GM19328 (cell line): ENCODE measurements around the gene PPA1.
"Not testable (repeated sequence)": the region's sequence is repeated elsewhere in the genome, so short reads cannot be mapped to it uniquely, and the experiment has no call there.

Source experiments
- ATAC-seq: cut with Tn5 transposase; IDR thresholded peaks from one replicate; pipeline ENCODE4 v1.9.1; 2021; ENCODE audit warnings: mild to moderate bottlenecking, moderate library complexity; ENCODE audit not compliant: unreplicated experiment

Gene PPA1

DNA sequence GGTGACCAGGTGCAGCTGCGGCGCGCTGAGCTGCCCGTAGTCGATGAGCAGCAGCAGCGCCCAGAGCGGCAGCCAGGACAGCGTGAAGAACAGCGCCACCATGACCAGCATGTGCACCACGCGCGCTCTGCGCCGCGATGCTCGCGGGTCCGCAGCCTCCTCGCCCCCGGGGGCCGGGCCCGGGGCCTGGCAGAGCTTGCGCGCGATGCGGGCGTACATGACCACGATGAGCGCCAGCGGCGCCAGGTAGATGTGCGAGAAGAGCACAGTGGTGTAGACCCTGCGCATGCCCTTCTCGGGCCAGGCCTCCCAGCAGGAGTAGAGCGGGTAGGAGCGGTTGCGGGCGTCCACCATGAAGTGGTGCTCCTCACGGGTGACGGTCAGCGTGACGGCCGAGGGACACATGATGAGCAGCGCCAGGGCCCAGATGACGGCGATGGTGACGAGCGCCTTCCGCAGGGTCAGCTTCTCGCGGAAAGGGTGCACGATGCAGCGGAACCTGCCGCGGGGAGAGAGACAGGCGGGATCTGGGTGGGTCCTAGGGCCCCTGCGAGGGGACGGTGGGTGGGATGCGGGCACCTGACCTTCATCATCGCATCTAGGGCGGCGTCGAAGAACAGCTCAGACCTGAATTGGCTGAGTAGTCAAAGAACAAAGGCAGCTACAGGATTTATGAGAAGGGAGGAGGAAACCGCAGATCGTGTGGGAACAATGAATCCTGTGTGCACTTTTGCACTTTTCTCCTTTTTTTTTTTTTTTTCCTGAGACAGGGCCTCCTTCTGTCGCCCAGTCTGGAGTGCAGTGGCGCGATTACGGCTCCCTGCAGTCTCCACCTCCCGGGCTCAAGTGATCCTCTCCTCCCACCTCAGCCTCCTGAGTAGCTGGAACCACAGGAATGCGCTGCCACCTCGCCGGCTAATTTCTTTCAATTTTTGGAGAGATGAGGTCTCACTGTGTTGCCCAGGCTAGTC, 22.4 kb upstream of the PPA1 start:
- no peak for ATAC-seq

DNA sequence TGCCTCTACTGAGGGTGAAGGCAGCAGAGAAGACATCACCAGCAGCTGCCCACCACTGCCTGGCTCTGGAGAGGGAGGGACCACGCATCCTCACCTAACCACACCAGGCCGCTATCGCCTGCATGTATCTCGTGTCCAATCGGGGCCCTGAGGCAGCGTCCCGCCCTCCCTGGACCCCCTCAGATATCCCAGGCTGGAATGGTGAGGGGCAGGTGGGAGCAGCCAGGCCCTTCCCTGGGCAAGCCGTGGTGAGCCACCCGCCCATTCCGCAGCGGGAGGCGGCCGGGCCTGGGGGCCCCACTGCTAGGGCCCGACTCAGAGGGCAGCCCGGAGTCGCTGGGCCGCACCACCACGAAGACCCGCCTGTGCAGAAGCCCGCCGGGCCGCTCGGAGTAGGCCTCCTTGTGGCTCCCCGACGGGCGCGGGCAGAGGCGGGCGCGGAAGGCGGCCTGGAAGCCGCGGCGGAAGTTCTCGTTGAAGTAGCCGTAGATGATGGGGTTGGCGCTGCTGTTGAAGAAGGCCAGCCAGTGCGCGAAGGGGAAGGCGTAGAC, 21.6 kb upstream of the PPA1 start:
- no peak for ATAC-seq

DNA sequence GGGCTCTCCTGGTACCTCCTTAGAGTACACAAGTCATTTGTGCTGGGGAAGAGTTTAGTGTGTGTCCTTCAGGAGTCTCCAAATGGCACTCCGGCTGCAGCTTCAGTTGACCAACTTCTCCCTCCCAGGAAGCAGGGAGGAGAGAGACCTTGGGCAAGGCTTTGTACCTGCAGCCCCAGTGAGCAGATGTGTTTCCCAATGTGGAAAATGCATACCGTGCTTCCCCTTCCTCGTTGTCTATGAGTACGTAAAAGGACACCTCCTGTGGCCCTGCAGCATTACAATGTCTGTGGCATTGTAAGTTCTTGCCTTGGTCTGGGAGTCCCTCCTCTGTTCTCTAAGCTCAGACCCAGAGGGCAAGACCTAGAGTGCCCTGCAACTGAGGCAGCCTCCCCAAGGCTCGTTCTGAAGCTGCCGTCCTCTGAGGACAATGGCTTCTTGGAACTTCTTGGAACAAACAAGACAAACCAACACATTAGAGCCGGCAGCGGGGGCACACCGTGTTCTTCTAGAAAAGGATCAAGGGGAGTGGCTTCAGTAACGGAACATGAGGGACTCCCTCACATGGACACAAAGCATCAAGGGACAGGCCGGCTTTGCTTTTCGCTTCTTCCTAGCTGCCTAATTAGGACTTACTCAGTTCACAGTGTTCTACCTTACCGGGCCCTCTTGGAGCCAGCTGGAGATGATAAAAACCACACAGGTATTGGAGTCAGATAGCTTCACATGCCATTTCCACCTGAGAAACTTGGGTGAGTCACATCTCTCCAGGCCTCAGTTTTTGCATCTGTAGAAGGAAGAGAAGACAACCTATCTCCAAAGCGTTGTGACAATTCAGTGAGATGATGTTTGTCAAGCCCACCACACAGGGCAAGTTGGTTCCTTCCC, 20.9 kb upstream of the PPA1 start:
- no peak for ATAC-seq

DNA sequence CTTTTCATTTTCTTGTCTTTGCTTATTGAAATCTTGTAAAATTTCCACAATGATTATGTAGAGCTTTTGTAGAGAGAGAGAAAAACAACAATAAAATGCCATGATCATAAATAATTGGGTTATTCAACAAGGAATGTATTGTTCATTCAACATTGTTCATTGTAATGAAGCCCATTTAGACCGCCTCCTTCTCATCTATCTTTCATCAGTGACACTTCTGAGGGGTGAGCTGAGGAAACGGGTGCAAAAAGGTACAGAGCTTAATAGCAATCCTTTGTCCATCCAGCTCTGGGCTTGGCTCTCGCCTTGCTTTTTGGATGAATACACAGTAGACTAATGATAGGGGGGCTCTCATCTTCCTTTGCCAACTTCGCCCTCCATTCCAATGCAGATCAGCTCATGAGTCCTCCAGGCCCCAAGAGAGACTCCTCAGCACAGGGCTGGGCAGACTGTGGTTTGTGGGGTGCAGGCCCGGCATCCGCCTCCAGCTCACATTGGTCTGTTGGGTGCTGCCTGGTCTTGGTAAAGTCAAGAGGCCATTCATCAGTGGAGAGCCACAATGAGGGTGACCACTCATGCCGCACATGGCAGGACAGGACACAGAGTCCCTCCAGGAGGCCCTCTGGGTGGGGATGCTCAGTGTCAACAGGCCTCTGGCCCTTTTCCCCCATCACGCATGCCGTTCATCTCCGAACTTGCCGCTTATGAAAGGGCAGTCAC, 17.9 kb upstream of the PPA1 start:
- ATAC-seq, result no peak

DNA sequence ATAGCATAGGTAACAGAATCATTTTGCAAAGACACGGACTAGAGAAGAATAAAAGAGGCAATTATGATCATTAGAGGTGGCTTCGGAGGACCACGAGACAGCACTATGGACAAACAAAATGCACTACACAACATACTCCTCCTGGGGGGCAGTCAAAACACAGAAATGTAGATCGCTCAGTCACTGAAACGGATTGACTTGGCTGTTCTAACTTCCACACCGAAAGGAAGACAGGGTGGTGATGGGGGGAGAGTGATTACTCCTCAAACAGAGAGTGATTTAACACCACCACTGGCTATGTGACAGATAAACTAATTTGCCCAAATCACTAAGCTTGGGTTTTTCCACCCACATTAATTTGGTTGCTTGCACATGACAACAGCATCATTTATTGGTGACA, 14.1 kb upstream of the PPA1 start:
- no peak for ATAC-seq

DNA sequence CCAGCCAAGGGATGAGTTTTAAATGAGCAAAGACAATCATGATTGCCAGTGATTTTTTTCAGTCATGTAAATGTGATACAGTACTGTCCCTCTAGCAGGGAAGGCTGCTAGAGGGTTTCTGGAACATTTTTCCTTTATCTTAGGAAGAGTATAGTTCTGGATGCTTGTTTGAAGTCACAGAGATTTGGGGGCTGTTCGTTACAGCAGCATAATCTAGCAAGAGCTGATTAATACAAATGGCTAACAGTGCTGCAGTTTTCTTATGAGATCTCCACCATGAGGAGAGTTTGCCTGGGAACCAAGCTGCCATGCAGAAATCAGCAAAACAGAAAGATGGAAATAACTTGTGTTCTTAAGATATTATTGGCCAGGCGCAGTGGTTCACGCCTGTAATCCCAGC, 7.9 kb upstream of the PPA1 start:
- ATAC-seq, result no peak

- not testable (repeated sequence) for ATAC-seq
Measured at GRCh38 chr10:70239986-70240385, 6.8 kb upstream of the PPA1 start.

- not testable (repeated sequence) for ATAC-seq
Measured at GRCh38 chr10:70239077-70239976, 6.1 kb upstream of the PPA1 start.

GRCh38 chr10:70237958-70238536, 4.8 kb upstream of the PPA1 start:
- ATAC-seq, result not testable (repeated sequence)

DNA sequence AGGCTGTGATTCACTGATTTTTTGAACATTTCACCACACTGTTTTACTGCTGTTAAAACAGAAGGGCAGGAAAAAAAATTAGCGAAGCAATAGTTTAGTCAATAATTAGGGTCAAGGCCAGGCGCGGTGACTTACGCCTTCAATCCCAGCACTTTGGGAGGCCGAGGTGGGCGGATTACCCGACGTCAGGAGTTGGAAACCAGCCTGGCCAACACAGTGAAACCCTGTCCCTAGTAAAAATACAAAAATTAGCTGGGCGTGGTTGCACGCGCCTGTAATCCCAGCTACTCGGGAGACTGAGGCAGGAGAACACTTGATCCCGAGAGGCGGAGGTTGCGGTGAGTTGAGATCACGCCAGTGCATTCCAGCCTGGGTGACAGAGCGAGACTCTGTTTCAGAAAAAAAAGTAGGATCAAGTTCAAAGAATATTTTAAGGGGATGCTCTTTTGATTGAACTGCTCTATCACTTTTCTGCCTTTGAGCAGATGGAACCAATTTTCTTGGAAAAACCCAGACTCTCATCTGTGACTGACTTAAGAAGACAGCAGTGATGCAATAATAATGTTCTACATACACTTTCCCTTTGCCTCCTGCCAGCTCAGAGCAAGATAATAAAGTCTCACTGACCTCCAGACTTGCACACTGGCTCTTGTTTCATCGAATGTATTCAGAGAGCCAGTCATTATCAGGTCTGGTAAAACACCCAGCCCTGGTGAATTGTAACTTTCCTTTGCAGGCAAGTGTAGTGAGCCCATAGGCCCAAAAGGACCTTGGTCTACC, 1.6 kb upstream of the PPA1 start:
- ATAC-seq, result no peak

GRCh38 chr10:70233939-70234300, 691 bp upstream of the PPA1 start:
- ATAC-seq, result no peak

DNA sequence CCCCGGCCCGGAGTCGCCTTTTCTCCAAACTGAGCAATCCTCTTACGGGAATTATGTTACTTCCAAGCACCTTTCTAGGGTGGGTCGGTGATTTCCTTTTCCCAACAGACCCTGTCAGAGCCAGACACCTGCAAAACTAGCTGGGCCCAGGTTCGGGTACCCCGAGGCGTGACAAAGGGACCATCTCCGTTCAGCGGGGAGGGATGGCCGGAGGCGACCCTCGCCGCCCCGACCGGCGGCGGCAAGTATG, 445 bp downstream of the PPA1 start:
- ATAC-seq, result no peak

DNA sequence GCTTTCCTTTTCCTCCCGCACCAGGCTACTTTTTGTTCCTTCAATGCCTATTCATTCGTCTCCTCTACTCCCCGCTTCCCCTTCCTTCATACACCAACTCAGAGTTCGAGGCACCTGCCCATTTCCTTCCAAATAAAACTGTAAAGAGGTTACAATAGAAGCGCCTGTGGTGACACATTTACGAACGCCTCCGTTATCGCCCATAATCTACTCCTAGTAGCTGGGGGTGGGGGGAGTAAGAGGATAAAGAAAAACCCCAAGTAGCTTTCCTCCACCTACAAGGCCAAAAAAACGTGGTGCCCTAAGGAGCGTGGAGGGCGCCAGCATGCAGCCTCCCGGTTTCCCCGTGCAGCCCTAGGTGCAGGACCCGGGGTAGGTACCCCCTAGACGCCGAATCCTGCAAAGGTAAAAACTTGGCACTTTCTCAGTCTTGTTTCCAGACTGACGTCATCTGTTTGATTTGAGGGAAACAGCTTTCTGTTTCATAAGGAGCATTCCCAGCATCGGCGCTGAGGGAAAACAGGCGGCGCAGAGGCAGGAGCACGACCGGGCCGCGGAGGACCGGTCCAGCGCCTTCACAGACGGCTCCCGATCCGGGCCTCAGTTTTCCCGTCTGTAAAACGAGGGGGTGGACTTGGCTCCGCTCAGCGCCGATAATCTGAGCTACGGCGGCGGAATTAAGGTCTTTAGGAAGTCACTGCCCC, 922 bp downstream of the PPA1 start:
- ATAC-seq, result no peak

GRCh38 chr10:70228491-70228890, 4.7 kb downstream of the PPA1 start:
- ATAC-seq, result no peak

DNA sequence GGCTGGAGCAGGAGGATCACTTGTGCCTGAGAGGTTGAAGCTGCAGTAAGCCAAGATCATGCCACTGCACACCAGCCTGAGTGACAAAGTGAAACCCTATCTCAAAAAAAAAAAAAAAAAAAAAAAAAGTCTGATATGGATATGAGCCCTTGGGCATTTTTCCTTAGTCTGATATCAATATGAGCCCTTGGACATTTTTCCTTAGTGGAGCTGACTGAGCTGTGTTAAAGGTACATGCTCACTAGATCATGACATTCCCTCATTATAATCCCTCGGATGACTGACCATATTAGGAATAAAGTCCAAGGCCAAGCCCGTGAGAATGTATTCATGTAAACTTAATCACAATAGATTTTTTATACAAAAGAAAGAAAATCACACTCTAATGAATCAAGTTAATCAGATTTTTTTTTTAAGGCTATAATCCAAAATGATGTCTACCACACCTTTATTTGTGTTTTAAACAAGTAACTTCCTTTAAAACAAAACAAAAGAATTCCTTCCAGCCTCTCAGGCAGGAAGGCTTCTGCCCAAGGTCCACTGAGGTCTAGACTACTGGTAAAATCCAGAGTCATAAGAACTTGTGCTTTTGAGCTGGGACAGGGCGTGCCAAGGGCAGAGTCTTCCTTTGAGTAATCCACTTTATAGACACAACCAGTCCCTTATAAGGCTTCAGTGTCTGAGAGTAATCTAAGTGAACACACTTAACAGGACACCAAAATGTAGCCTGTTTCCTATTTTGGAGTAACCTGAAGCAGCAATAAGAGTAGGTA, 5.5 kb downstream of the PPA1 start:
- ATAC-seq, result no peak

- no peak for ATAC-seq
Measured at GRCh38 chr10:70223728-70224127, 9.5 kb downstream of the PPA1 start.

DNA sequence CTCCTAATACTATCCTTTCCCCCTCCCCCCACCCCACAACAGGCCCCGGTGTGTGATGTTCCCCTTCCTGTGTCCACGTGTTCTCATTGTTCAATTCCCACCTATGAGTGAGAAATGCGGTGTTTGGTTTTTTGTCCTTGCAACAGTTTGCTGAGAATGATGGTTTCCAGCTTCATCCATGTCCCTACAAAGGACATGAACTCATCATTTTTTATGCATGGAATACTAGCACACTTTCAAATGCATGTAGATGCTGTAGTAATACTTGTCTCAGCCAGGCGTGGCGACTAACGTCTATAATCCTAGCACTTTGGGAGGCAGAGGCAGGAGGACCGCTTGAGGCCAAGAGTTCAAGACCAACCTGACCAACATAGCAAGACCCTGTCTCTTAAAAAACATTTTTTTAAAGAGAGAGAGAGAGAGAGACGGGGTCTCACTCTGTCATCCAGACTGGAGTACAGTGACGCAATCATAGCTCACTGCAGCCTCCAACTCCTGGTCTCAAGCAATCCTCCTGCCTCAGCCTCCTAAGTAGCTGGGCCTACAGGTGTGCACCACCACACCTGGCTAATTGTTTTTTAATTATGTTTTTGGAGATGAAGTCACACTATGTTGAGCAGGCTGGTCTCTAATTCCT, 10.3 kb downstream of the PPA1 start:
- ATAC-seq, result not testable (repeated sequence)
